Measurements from ENCODE around the gene SPINT1.

SPINT1 gene, protein sequence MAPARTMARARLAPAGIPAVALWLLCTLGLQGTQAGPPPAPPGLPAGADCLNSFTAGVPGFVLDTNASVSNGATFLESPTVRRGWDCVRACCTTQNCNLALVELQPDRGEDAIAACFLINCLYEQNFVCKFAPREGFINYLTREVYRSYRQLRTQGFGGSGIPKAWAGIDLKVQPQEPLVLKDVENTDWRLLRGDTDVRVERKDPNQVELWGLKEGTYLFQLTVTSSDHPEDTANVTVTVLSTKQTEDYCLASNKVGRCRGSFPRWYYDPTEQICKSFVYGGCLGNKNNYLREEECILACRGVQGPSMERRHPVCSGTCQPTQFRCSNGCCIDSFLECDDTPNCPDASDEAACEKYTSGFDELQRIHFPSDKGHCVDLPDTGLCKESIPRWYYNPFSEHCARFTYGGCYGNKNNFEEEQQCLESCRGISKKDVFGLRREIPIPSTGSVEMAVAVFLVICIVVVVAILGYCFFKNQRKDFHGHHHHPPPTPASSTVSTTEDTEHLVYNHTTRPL

DNA sequence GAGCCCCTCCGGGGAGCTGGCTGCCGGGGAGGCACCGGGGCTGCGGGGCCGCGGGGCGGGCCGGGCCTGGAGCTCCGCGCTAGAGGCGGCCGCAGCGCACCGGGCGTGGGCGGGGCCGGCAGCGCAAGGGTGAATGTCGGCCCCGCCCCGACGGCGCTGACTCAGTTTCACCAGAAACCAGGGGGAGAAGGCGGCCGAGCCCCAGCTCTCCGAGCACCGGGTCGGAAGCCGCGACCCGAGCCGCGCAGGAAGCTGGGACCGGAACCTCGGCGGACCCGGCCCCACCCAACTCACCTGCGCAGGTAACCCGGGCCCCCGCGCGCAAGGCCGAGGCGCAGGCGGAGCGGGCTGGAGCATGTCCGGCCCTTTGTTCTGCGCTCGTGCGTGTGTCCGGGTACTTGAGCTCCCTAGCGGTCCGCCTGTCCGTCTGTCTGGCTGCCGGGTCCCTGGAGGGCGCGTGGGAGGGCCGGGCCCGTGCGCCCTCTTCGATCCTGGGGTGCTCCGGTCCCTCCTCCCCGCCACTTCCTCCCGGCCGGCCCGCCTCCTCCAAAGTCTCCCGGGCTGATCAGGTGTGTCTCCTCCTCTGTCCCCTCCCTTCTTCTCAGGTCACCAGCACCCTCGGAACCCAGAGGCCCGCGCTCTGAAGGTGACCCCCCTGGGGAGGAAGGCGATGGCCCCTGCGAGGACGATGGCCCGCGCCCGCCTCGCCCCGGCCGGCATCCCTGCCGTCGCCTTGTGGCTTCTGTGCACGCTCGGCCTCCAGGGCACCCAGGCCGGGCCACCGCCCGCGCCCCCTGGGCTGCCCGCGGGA, at the start of gene SPINT1:
TSS of gene SPINT1 (plus strand) at position 164 of the 811 bp plus-strand sequence. CDS start at position 671, 507 bp downstream.
- DNase-seq, result no peak

DNA sequence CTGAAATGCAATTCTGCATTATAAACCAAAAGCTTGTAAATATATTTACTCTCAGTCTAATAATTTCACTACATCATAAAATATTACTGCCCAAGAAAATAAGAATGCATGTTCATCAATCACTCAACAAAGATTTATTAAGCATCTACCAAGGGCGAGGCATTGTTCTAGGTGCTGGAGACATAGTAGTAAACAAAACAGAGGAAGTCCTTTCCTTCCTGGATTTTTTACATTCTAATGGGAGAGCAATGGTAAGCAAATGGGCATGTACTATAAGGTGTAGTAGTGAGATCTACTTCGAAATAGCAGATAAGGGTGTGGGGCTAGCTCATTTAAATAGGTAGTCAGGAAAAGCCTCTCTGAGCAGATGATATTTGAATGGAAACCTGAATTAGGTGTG, 47.8 kb upstream of the SPINT1 start:
- no peak for DNase-seq

DNA sequence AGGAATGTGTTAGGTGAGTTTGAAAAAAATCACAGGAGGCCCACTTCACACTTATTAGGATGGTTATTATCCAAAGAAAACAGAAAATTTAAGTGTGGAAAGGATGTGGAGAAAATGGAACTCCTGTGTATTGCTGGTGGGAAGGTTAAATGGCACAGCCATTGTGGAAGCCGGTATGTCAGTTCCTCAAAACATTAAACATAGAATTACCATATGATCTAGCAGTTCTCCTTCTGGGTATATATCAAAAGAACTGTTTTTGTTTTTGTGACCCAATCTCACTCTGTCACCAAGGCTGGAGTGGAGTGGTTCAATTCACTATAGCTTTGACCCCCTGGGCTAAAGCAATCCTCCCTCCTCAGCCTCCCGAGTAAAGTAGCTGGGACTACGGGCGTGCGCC, 47.3 kb upstream of the SPINT1 start:
- DNase-seq, result no peak

DNA sequence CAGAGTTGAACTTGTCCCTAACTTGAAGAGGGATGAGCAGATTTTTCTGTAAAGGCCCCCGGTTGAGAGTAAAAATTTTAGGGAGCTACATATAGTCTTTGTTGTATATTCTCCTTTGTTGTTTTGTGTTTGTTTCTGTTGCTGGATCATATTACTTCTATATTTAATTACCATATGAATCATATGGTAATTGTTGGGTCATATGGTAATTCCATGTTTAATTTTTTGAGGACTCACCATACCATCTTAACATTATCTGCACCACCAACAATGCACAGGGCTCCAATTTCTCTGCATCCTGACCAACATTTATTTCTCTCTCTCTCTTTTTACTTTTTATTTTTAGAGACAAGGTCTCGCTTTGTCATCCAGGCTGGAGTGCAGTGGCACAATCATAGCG, 44.3 kb upstream of the SPINT1 start:
- DNase-seq, result no peak

DNA sequence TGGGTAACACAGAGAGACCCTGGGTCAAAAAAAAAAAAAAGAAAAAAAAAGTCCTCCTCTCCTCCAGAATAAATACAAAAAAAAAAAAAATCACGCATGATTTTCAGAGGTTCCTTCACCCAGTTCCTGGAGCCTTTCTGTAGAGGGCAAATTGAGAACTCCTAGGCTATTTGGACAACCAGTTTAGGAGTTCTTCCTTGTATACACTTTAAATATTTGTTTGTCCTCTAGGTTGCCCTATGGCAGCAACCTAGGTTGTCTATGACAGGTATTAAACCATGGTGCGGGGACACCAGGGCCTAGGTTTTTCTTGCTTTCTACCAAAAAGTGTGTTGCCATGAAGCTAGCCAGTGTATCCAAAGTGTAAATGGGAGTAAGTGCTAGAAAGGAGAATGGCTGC, 40.8 kb upstream of the SPINT1 start:
- no peak for DNase-seq

DNA sequence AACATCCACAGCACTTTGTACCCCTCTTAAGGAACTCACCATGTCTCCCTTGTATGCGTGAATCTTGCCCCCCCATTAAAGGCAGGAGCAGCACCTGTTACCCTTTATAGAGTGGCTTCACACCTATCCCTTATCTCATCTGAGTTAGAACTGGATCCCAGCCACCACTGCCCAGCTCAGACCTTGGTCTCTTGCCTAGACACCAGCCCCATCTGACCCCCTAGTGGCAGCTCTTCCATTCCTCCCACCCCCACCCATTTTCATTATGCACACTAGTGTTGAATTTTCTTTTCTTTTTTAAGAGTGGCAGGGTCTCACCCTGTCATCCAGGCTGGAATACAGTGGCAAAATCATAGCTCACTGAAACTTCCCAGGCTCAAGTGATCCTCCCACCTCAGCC, 40.2 kb upstream of the SPINT1 start:
- no peak for DNase-seq

DNA sequence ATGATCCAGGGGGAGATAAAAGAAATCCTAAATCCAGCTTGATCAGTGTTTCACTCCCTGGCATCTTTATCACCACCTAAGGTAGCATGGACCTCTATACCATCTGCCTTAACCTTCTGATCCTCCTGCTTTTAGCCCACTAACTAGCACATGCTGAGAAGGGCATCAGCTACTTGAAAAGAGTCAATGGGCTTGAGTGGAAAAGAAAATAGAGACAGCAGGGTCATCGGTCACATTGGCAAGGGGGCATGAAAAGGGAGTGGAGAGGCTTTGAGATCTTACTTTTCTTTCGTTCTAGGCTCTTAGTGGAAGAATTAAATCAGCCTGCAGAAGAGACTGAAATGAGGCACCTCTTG, 37.2 kb upstream of the SPINT1 start:
- DNase-seq, result no peak

DNA sequence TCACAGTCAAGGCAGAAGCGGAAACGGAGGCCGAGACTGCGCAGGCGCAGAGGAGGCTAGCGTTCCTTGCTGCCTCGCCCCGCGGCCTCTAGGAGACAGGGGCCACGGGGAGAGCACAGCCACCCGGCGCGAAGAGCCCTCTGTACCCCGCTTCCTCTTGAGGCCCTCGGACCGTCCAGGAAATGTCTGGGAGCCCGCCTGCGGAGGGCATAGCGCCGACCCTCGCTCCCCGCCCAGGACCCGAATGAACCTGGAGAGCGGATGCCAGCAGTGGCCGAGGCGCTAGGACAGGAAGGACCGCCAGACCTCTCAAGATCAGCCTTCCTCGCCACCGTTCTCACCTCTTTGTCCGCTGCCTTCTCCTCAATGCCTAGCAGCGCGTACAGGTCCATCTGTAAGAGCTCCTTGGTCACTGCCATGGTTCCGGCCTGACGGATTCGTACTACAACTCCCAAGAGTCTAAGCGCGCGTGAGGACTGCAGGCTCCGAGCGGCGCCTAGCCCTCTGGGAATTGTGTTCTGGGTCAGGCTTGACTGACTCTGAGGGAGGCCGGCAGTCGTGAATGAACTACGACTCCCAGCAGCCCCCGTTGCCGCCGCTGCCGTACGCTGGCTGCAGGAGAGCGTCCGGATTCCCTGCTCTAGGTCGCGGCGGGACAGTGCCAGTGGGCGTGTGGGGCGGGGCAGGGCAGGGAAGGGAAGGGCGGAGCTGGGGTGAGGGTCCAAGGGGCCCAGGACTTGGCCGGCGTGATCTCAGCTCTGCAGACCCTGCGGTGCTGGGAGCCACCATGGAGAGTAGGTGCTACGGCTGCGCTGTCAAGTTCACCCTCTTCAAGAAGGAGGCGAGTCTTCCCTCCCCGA, 36.6 kb upstream of the SPINT1 start, which contains the start of the genes DNAJC17 and ZFYVE19:
TSS of gene DNAJC17 (minus strand) at position 446 of the 860 bp plus-strand sequence. CDS start at position 419, 27 bp downstream.
TSS of gene ZFYVE19 (plus strand) at position 62 of the 860 bp plus-strand sequence. CDS start at position 563, 501 bp downstream.
- DNase-seq, result peak; percentile 98

DNA sequence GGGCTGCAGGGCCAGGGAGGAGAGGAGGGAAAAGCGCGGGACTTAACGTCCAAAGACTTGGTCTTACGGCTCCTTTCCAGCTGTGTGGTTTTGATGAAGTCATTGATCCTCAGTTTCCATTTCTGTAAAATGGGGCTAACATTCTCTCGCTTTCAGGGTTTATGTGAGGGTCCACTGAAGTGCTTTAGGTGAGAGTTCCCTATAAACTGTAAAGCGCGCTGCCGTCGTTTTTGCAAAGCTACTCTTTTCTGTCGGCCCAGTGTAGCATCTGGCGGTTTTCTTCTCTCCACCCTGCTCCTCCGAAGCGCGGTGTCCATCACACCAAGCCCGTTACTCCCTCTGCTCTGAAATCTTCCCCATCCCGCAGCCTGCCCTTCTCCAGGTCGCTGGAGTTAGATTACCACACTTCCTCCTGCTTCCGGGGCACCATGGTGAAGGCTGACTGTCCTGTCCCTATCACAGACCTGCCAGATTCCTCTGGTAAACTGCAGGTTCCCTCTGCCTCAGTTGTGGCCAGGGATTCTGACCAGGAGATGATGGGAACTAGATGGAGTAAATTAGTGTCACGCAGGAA, 35.9 kb upstream of the SPINT1 start:
- no peak for DNase-seq

DNA sequence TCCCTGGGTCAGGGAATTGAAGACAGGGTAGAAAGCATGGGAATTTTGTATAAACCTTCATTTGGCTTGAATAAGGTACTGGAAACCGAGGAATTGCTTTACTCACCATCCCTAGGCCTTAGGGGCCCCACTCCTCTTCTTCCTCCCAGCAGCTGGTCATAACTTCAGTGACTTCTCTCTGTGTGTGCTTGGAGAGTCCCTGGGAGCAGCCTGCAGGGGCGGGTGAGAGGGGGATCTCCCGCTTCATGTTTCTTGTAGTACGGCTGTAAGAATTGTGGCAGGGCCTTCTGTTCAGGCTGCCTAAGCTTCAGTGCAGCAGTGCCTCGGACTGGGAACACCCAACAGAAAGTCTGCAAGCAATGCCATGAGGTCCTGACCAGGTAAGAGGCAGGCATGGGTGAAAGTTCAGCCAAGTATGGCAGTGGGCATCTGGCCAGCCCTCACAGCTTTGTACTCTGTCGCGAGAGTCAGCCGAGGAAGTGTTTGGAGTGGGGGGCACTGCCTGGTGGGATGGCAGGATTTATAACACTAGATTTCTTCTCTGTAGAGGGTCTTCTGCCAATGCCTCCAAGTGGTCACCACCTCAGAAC, 34.9 kb upstream of the SPINT1 start:
- DNase-seq, result no peak

DNA sequence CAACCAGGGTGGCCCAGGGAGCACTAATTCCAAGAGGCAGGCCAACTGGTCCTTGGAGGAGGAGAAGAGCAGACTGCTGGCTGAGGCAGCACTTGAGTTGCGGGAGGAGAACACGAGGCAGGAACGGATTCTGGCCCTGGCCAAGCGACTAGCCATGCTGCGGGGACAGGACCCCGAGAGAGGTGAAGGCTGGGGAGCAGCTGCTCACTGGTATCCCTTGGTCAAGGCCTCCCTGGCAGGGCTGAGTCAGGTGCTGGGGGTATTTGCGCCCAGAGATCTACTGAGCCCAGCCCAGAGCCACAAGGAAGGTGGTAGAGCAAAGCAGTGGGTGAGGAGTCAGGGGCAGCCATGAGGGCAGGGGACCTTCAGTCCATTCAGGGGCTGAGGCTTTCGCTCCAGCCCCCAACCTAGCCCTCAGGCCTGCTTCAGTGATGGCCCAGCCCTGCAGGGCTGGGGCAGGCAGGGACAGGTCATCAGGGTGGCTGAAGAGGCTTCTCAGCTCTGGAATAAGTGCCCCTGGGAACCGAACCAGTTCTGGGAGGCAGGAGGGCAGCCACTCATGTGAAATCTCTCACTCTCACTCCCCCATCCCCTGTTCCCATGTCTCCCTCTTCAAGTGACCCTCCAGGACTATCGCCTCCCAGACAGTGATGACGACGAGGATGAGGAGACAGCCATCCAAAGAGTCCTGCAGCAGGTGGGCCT, 31.0 kb upstream of the SPINT1 start:
- no peak for DNase-seq

DNA sequence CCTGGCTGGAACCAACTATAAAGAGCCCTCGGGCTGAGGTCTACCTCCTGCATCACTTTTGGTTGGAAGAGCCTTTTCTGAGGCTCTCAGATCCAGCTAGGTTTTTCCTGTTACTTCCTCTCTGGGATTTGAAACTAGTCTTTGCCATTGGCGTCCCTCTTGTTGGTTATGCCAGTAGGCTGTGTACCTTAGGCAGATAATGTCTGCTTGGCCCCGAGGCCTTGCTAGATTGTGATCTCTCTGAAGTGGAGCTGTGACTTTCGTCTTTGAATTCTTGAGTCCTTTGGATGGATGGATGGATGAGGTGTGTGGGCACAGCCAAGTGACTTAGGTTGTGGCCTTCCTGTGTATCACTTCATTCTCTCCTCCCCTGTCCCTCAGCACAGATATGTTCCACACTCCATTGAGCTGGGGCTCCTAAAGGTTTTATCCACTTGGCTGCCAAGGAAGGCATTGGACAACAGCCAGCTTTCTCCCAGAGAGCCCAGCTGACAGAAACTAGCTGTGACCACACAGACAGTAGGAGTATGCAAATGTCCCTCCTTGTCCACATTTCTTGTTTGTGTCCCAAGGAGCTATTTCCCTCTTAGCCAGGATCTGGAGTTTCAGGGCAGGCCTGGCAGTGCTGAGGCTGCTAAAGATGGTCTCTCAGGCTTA, 28.7 kb upstream of the SPINT1 start:
- no peak for DNase-seq

DNA sequence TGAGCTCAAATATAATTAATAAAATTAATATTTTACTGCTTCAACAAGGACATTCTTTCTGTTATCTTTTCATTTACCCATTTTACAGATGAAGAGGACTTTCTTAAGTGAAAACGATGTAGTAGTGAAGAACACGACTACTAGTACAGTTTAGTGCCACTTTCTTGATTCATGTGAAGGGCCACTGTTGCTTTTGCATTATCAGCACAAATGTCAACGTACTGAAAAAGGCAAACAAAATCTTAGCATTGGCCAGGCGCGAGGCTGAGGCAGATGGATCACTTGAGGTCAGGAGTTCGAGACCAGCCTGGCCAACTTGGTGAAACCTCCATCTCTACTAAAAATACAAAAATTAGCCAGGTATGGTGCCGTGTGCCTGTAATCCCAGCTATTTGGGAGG, 24.8 kb upstream of the SPINT1 start:
- no peak for DNase-seq

DNA sequence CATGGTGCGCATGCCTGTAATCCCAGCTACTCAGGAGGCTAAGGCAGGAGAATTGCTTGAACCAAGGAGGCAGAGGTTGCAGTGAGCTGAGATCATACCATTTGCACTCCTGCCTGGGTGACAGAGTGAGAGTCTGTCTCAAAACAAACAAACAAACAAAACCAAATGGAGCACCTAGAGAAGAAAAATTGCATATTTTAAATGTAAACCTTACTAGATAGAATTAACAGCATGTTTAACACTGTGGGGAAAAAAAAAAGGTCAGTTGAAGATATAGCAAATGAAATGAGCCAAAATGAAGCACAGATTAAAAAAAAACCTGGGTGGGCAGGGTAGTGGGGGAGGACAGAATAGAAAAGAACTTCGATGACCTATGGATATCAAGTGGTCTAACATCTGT, 22.7 kb upstream of the SPINT1 start:
- no peak for DNase-seq

DNA sequence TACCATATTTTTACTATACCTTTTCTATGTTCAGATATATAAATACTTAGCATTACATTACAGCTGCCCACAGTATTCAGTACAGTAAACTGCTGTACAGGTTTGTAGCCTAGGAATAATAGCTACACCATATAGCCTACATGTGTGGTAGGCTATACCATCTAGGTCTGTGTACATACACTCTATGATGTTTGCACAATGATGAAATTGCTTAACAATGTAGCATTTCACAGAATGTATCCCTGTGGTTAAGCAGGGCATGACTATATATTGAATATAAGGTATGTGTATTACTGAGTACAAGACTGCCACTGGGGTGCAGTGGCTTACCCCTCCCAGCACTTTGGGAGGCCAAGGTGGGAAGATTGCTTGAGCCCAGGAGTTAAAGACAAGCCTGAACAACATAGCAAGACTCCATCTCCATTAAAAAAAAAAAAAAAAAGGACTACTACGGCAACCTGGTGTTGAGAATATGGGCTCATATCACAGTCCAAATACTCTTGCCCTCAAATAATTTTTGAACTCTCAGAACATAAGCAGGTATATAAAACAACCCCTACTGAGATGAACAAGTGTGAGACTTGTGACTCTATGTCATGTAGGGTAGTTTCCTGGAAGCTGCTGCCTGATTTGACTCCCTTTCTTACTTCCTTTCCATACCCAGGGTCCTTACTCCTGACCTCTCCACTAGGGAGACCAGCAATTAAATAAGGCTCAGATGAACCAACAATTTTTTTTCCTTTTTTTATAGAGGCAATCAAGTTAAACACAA, 20.1 kb upstream of the SPINT1 start:
- no peak for DNase-seq

DNA sequence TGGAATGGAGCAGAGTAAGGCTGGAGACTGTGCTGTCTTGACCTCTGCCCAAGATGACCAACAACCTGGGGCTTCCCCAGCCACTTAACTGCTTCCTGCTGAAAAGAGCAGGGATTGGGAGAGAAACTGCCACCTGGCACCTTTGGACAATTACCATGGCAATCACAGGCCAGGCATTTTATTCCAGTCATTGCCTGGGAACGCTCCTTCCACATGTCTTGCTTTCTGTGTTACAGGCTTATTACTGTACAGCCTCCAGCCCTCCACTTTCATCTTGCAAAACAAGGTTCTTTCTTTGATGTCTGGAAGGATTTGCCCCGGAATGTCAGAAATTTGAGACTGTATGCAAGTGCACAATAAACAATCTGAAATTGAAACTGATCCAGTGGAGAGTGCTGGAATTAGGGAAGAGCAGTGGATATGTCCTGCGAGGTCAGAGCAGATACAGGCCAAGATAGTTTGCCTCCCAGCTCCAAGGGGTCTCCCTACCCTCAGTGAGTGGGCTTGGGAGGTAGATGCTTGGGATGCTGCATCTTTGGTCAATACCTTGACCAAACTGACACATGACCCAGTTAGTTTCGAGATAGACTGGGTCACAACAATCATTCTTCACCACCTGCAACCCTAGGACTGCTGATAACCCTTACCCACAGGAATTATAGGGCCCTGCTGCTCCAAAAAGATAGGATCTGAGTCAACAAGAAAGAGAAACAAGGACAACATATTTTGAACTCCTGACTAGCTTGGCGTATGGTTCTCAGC, 18.0 kb upstream of the SPINT1 start:
- DNase-seq, result no peak

DNA sequence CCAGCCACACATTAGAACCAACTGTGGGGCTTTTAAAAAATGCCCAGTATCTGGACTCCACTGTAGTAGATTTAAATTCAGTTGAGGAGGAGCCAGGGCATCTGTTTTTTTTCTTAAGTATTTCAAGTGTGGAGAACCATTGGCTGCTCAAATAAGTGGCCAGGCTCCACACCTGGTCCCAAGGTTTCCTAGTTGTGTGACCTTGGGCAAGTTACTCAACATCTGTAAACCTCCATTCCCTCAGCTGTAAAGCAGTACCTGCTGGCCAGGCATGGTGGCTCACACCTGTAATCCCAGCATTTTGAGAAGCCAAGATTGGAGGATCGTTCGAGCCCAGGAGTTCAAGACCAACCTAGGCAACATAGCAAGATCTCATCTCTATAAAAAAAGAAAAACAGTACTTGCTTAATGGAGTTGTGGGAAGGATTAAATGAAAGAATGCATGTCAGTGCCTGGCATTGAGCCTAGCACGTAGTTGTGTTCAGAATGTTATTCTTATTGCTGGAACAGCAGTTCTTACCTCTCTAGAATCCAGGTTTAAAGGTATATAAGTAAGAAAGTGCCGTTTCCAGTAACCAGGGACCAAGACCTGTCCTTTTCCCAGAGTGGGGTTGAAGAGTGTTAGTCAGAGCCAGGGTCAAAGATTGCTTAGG, 17.3 kb upstream of the SPINT1 start:
- DNase-seq, result no peak

DNA sequence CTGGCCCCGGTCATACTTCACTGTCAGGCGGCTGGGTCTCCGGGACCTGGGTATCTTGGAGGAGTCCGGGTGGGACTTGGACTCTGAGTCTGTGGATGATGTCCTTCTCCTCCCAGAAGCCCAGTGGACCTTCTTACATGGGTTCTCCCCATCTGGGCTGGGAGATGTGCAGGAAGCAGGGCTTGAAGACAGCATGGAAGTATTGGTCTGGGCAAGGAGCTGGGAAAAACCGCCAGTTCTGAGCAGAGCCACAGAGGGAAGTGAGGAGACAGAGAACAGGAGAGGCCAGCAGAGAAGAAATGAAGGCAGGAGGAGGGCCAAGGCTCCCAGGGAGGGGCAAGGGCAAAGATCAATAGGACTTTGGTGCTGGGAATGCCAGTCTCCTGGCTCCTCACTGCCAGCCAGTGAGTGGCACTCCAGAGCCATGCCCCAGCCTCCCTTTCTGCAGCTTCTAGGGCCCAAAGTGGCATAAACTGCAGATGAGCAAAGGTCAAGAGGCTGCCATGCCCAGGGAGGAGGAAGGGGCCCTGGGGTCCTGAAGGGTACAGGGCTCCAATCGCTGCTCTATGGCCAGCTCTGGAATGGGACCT, 15.3 kb upstream of the SPINT1 start, which contains the start of gene PPP1R14D:
TSS of gene PPP1R14D (minus strand) at position 262 of the 590 bp plus-strand sequence. CDS start at position 195, 67 bp downstream.
- DNase-seq, result no peak

All from left hindlimb (tissue), 1 donor.